ENCODE data around the gene FAM200B. TPM values are rescaled to one million over a fixed set of nuclear protein-coding genes. Genes with fewer than 3 reads are reported as not detected.
A peak's percentile ranks its signal among the peaks of the same experiment; 100 is the strongest.
"Not testable (repeated sequence)": the region's sequence is repeated elsewhere in the genome, so short reads cannot be mapped to it uniquely, and the experiment has no call there.

The FAM200B gene
- total and polyA plus RNA-seq, 2 experiments from 2014 or later, result 38.2 to 65.9 TPM

GRCh38 chr4:15719506-15719905, 37.9 kb downstream of the FAM200B start:
- peak in 1 of 2 donors; percentile 77 for DNase-seq (ENCODE audit: low read depth in 1 of 2, low spot score in 1 of 2)
- Histone ChIP-seq H3K4me3 (no peak overlapping the region), H3K27ac (no peak overlapping the region), H3K9me3 (ENCODE audit: low read depth) (no peaks in the 10 kb centered on the region), H3K4me1 (ENCODE audit: low read depth) (peaks cover 7% of the 10 kb centered on the region), H3K27me3 (no peaks in the 10 kb centered on the region), H3K36me3 (no peaks in the 10 kb centered on the region)
- no peak for TF ChIP-seq CTCF (IDR thresholded peaks at IDR 0.05; ENCODE audit: low read depth, low read length)

GRCh38 chr4:15720851-15721250, 39.2 kb downstream of the FAM200B start:
- Histone ChIP-seq H3K36me3 (no peaks in the 10 kb centered on the region), H3K27ac (no peak overlapping the region), H3K9me3 (ENCODE audit: low read depth) (no peaks in the 10 kb centered on the region), H3K4me1 (ENCODE audit: low read depth) (peaks cover 7% of the 10 kb centered on the region), H3K4me3 (no peak overlapping the region), H3K27me3 (no peaks in the 10 kb centered on the region)
- no peak for TF ChIP-seq CTCF (IDR thresholded peaks at IDR 0.05; ENCODE audit: low read depth, low read length)
- DNase-seq (ENCODE audit: low read depth in 1 of 2, low spot score in 1 of 2), result no peak

GRCh38 chr4:15725608-15726007, 44.0 kb downstream of the FAM200B start:
- Histone ChIP-seq H3K27me3 (no peaks in the 10 kb centered on the region), H3K36me3 (no peaks in the 10 kb centered on the region), H3K9me3 (ENCODE audit: low read depth) (no peaks in the 10 kb centered on the region), H3K27ac (no peak overlapping the region), H3K4me3 (no peak overlapping the region), H3K4me1 (ENCODE audit: low read depth) (no peaks in the 10 kb centered on the region)
- TF ChIP-seq CTCF (IDR thresholded peaks at IDR 0.05; ENCODE audit: low read depth, low read length), result no peak
- DNase-seq (ENCODE audit: low read depth in 1 of 2, low spot score in 1 of 2), result peak in 1 of 2 donors; percentile 25

DNA sequence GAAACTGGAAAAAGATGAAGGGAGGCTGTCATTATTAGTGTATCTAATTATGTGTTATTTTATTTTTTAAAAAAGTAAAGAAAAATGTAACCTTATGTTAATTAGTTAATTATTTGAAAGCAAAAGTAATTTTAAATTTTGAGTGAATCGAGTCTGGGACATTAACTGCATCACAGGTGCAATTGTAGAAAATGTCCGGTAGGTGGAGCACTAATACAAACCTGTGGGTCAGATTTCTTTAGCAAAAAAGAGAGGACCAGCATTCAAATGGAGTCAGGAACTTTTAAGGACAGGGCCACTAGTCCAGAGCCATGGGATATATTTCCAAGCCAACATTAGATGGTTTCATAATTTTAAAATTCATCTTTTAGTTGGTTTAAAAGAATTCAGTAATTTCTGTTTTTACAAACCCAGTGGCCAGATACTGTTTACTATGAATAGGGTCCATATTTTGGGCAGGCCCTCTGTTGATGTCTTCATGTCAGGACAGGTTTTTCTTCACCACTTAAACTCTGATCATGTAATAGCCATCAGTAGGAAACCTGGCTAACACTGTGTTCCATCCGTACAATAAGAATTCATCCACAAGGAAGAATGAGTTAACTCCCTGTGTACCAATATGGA, 48.4 kb downstream of the FAM200B start:
- peak; percentile 65 to 69 for DNase-seq (ENCODE audit: low read depth in 1 of 2, low spot score in 1 of 2)
- peak; percentile 77 for TF ChIP-seq CTCF (IDR thresholded peaks at IDR 0.05; ENCODE audit: low read depth, low read length)
- no peak overlapping the region for H3K4me3 ChIP-seq

GRCh38 chr4:15733061-15733460, 51.4 kb downstream of the FAM200B start:
- not testable (repeated sequence) for DNase-seq (ENCODE audit: low read depth in 1 of 2, low spot score in 1 of 2); H3K27ac ChIP-seq; H3K4me1 ChIP-seq (ENCODE audit: low read depth); H3K36me3 ChIP-seq; H3K9me3 ChIP-seq (ENCODE audit: low read depth); H3K27me3 ChIP-seq; H3K4me3 ChIP-seq

More for the DNA sequence above, 48.4 kb downstream of the FAM200B start:
- Histone ChIP-seq H3K9me3 (ENCODE audit: low read depth) (no peaks in the 10 kb centered on the region), H3K4me1 (ENCODE audit: low read depth) (no peaks in the 10 kb centered on the region), H3K27me3 (no peaks in the 10 kb centered on the region), H3K27ac (no peak overlapping the region), H3K36me3 (no peaks in the 10 kb centered on the region)

DNA sequence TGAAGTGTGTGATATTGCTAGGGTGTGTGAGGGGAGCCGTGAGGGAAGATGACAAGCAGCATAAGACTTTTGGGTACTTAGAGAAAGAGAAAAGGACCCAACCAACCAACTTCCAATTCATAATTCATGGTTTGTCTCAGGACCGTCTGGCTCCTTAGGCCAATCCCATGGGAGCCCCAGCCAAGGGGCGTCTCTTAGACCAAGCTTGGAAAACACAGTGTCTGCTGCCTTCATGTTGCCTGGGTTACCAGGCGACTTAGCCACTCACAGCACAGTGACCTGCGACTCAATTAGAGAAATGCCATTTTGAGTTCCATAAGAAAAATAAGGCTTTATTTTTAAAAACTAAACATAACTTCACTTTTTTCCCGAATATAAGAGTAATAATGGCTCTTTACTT, 53.9 kb downstream of the FAM200B start:
- TF ChIP-seq CTCF (IDR thresholded peaks at IDR 0.05; ENCODE audit: low read depth, low read length), result no peak
- H3K36me3 ChIP-seq, result no peaks in the 10 kb centered on the region
- H3K9me3 ChIP-seq (ENCODE audit: low read depth), result no peaks in the 10 kb centered on the region
- no peak for DNase-seq (ENCODE audit: low read depth in 1 of 2, low spot score in 1 of 2)
- H3K27ac ChIP-seq, result no peak overlapping the region
- H3K4me3 ChIP-seq, result no peak overlapping the region
- H3K4me1 ChIP-seq (ENCODE audit: low read depth), result no peaks in the 10 kb centered on the region
- H3K27me3 ChIP-seq, result no peaks in the 10 kb centered on the region

Data from cardiac muscle cell (in vitro differentiated cells and primary cell).